Measurements from ENCODE around the gene PIK3R3. TPM values are rescaled to one million over a fixed set of nuclear protein-coding genes. Genes with fewer than 3 reads are reported as not detected.
A peak's percentile ranks its signal among the peaks of the same experiment; 100 is the strongest.

PIK3R3 gene
- total and polyA plus RNA-seq, 9 of the 15 experiments (the other 6 are each of a cell fraction or from before 2014, with no cell fraction given), result 1.4 to 7.7 (median 4.6) TPM

DNA sequence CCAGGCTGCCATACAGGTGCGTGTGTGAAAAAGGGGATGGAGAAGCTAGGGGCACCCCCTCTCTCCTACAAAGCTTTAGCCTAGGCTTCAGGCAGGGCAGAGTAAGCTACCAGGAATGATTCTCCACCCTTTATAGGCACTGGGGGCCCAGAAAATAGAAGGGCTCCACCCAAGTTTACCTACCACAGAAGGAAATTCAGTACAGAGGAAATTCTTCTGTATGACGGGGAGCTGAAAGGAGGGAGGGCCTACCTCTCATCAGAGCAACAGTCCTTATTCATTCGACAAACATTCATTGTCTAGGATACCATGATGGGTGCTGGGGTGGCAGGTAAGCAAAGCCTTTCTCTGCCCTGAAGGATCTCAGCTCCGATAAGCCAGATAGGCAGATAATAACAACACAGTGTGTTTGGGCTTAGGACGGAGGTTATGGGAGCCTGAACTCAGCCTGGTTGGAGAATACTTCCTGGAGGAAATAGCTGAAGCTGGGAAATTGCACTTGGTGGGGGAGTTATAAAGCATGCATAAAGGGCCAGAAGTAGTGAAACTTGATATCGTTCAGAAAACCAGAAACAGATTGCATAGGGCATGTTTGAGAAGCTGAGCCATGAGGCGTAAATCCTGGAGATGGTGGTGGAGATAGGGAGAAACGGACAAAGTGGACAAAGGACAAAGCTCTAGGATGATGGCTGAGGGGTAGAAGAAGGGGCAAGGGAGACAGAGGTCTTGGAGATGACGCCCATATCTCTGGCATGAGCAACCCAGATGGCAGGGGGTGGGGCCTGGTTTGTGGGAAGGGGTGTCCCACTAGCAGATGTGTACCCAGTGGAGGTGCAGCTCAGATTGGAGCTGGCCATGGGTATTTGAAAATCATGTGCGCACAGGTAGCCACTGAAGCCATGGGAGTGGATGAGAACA lies 49.2 kb upstream of the PIK3R3 start:
- no TSS peak for BruUV-seq (replicated peaks)
- Histone ChIP-seq H3K79me2 (ENCODE audit: control insufficient read depth, insufficient read depth, low read length) (no peaks in the 10 kb centered on the region), H3K27me3 (ENCODE audit: control insufficient read depth in 2 of 2, insufficient read depth in 2 of 2, low read length in 2 of 2) (no peaks in the 10 kb centered on the region), H3K9me3 (replicated peaks; ENCODE audit: control insufficient read depth, insufficient read depth, low read depth, low read length) (no peaks in the 10 kb centered on the region), H2AFZ (ENCODE audit: low read depth, low read length) (no peak overlapping the region), H3K9ac (ENCODE audit: insufficient read depth in 1 of 2, low read depth in 2 of 2, low read length in 2 of 2) (peak overlapping the region in 1 of 2 experiments; percentile 23; a peak in 1 of 4 replicates), H3K4me1 (replicated peaks in 1 of 2; ENCODE audit: control insufficient read depth in 2 of 2, insufficient read depth in 2 of 2, low read length in 2 of 2) (peaks cover 19 to 22% of the 10 kb centered on the region in 2 experiments), H3K4me2 (ENCODE audit: insufficient read depth, low read length) (no peak overlapping the region), H4K20me1 (replicated peaks; ENCODE audit: control insufficient read depth, insufficient read depth, low read length) (no peaks in the 10 kb centered on the region; the same call in 1 of the 2 replicates), H3K27ac (ENCODE audit: extremely low read depth, low read depth, low read length) (no peak overlapping the region), H3K36me3 (ENCODE audit: control insufficient read depth, insufficient read depth, low read length) (no peaks in the 10 kb centered on the region), H3K4me3 (no peak overlapping the region), H3K9me1 (ENCODE audit: control insufficient read depth, insufficient read depth, low read length) (peaks cover 5% of the 10 kb centered on the region)
- no peak for DNase-seq (ENCODE audit: extremely low read depth in 1 of 4, low spot score in 3 of 4)
- in situ Hi-C loops (cut with MboI) (loop anchor here (25.0 kb wide), 1 partner anchor 544 kb away; no protein-coding TSS in a partner anchor), intact Hi-C loops (cut with micrococcal nuclease) (loop anchor here (2.0 to 5.0 kb wide), 2 partner anchors 17 to 166 kb away; partner anchors contain the start of gene POMGNT1)
- no peak for ATAC-seq
- ChIA-PET CTCF (ENCODE audit: low intra/inter-chr PET ratio) (interaction anchor here (1.1 to 5.1 kb wide), 3 partner anchors 41 to 166 kb away, joined by 5 to 157 read pairs (median 44); no protein-coding TSS in a partner anchor), POLR2A (interaction anchor here (0.6 to 4.1 kb wide), 9 partner anchors 11 to 379 kb away, joined by 3 to 19 read pairs (median 4); partner anchors contain the start of genes PIK3R3 and POMGNT1)
- 21% methylated on average over 10 of the region's 10 CpGs for WGBS (ENCODE audit: insufficient coverage, low coverage, missing lambda C conversion rate)
- no peak for FAIRE-seq
- TF ChIP-seq GATA2 (CRISPR knock-in tag; IDR thresholded peaks at IDR 0.05) (peak; percentile 38; the same call in 1 of the 2 replicates), KHSRP (IDR thresholded peaks at IDR 0.05) (no peak)

All from K562 (cell line).